Measurements from ENCODE around the gene EMILIN2. TPM values are rescaled to one million over a fixed set of nuclear protein-coding genes. Genes with fewer than 3 reads are reported as not detected.
"Not testable (repeated sequence)": the region's sequence is repeated elsewhere in the genome, so short reads cannot be mapped to it uniquely, and the experiment has no call there.

The EMILIN2 gene
- total and polyA plus RNA-seq, 8 donors: 2.0 to 120 (median 5.7) TPM

GRCh38 chr18:2856547-2857170, 9.9 kb downstream of the EMILIN2 start:
- H3K27me3 ChIP-seq: no peaks in the 10 kb centered on the region
- peak overlapping the region in 4 of 5 donors; percentile 2 to 69 (median 58) for H3K27ac ChIP-seq
- intact Hi-C loops (cut with DNase I; ENCODE audit: low total_unique reads): no loop called here
- no peak for TF ChIP-seq POLR2A (IDR thresholded peaks at IDR 0.05)
- no peaks in the 10 kb centered on the region for H3K36me3 ChIP-seq
- peaks cover 0 to 8% (median 6%) of the 10 kb centered on the region in 4 donors for H3K9me3 ChIP-seq
- H3K4me1 ChIP-seq: peaks cover 0 to 20% (median 9%) of the 10 kb centered on the region in 4 donors
- no peak overlapping the region for H3K4me3 ChIP-seq
- no peak for DNase-seq
- 46 to 55% (median 52%) methylated on average over 11 of the region's 11 CpGs for WGBS, 5 donors

GRCh38 chr18:2857491-2858131, 10.8 kb downstream of the EMILIN2 start:
- Histone ChIP-seq H3K9me3 (peaks cover 0 to 8% (median 6%) of the 10 kb centered on the region in 4 donors), H3K36me3 (no peaks in the 10 kb centered on the region), H3K27me3 (no peaks in the 10 kb centered on the region), H3K4me1 (peaks cover 0 to 20% (median 9%) of the 10 kb centered on the region in 4 donors), H3K27ac (peak overlapping the region in 3 of 5 donors; percentile 56 to 69 (median 59)), H3K4me3 (no peak overlapping the region)
- intact Hi-C loops (cut with DNase I; ENCODE audit: low total_unique reads): no loop called here
- TF ChIP-seq POLR2A (IDR thresholded peaks at IDR 0.05) (no peak), EP300 (IDR thresholded peaks at IDR 0.05) (no peak), CTCF (IDR thresholded peaks at IDR 0.05) (no peak), POLR2AphosphoS5 (IDR thresholded peaks at IDR 0.05) (peak in 1 of 3 donors; percentile 53)
- peak; percentile 52 to 60 for DNase-seq
- WGBS, 5 donors: 47 to 73% (median 66%) methylated on average over 18 of the region's 18 CpGs

GRCh38 chr18:2860397-2860796, 13.6 kb downstream of the EMILIN2 start:
- peaks cover 0 to 12% (median 4%) of the 10 kb centered on the region in 4 donors for H3K4me1 ChIP-seq

GRCh38 chr18:2863997-2864396, 17.2 kb downstream of the EMILIN2 start:
- H3K36me3 ChIP-seq; H3K27ac ChIP-seq; H3K4me1 ChIP-seq; H3K4me3 ChIP-seq; DNase-seq; intact Hi-C loops (cut with DNase I; ENCODE audit: low total_unique reads); H3K27me3 ChIP-seq: not testable (repeated sequence)
- 80 to 95% (median 89%) methylated on average over 1 of the region's 1 CpG for WGBS, 5 donors
- peaks cover 0 to 22% (median 10%) of the 10 kb centered on the region in 4 donors for H3K9me3 ChIP-seq

More at GRCh38 chr18:2860397-2860796, 13.6 kb downstream of the EMILIN2 start:
- intact Hi-C loops (cut with DNase I; ENCODE audit: low total_unique reads); H3K27ac ChIP-seq; H3K4me3 ChIP-seq; H3K36me3 ChIP-seq; DNase-seq; H3K27me3 ChIP-seq: not testable (repeated sequence)
- H3K9me3 ChIP-seq: peaks cover 0 to 11% (median 6%) of the 10 kb centered on the region in 4 donors

- intact Hi-C loops (cut with DNase I; ENCODE audit: low total_unique reads); H3K27ac ChIP-seq; DNase-seq; H3K36me3 ChIP-seq; H3K4me3 ChIP-seq; H3K4me1 ChIP-seq; H3K27me3 ChIP-seq: not testable (repeated sequence)
- WGBS, 5 donors: 15 to 48% (median 25%) methylated on average over 2 of the region's 2 CpGs
- H3K9me3 ChIP-seq: peaks cover 0 to 14% (median 4%) of the 10 kb centered on the region in 4 donors
These were observed 19.7 kb downstream of the EMILIN2 start for GRCh38 chr18:2866465-2866864.

GRCh38 chr18:2869207-2869606, 22.4 kb downstream of the EMILIN2 start:
- no peaks in the 10 kb centered on the region for H3K4me1 ChIP-seq
- DNase-seq: no peak
- TF ChIP-seq EP300 (IDR thresholded peaks at IDR 0.05) (no peak), POLR2AphosphoS5 (IDR thresholded peaks at IDR 0.05) (no peak)
- intact Hi-C loops (cut with DNase I; ENCODE audit: low total_unique reads): no loop called here
- H3K27me3 ChIP-seq: no peaks in the 10 kb centered on the region
- WGBS, 5 donors: 24 to 61% (median 51%) methylated on average over 2 of the region's 2 CpGs
- H3K4me3 ChIP-seq: no peak overlapping the region
- H3K9me3 ChIP-seq: peaks cover 0 to 14% (median 4%) of the 10 kb centered on the region in 4 donors
- no peak overlapping the region for H3K27ac ChIP-seq
- H3K36me3 ChIP-seq: no peaks in the 10 kb centered on the region
